HL-60 (cell line): ENCODE data around the gene SGIP1.

Experiments
- POLR2AphosphoS5 ChIP-seq: IDR thresholded peaks from 2 replicates; pipeline ENCODE4 v1.6.1; 2012; ENCODE audit warnings: low read depth
- SPI1 ChIP-seq: IDR thresholded peaks from 2 replicates; pipeline ENCODE4 v1.6.1; 2012; ENCODE audit warnings: low read depth, mild to moderate bottlenecking, borderline replicate concordance
- TF ChIP-seq, protein P1 (sequence below): IDR thresholded peaks from one replicate; pipeline ENCODE4 v1.5.1; 2011; ENCODE audit warnings: low read length, control low read depth, inconsistent platforms; ENCODE audit not compliant: insufficient read depth

DNA sequence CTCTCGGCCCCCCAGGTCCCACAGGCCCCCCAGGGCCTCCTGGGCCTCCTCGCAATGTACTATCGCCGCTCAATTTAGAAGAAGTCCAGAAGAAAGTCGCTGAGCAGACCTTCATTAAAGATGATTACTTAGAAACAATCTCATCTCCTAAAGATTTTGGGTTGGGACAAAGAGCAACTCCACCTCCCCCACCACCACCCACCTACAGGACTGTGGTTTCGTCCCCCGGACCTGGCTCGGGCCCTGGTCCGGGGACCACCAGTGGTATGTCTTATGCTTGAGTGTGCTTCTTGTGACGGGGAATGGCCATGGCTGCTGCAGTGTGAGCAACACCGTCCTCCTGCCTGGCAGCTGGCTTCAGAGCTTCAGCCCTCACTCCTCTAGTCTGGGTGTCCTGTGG, 148.2 kb downstream of the SGIP1 start:
- TF ChIP-seq SPI1, result no peak
- TF ChIP-seq, protein P1, sequence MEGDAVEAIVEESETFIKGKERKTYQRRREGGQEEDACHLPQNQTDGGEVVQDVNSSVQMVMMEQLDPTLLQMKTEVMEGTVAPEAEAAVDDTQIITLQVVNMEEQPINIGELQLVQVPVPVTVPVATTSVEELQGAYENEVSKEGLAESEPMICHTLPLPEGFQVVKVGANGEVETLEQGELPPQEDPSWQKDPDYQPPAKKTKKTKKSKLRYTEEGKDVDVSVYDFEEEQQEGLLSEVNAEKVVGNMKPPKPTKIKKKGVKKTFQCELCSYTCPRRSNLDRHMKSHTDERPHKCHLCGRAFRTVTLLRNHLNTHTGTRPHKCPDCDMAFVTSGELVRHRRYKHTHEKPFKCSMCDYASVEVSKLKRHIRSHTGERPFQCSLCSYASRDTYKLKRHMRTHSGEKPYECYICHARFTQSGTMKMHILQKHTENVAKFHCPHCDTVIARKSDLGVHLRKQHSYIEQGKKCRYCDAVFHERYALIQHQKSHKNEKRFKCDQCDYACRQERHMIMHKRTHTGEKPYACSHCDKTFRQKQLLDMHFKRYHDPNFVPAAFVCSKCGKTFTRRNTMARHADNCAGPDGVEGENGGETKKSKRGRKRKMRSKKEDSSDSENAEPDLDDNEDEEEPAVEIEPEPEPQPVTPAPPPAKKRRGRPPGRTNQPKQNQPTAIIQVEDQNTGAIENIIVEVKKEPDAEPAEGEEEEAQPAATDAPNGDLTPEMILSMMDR, result no peak
- no peak for TF ChIP-seq POLR2AphosphoS5
